HG02623 (cell line): Measurements from ENCODE around the gene LGR4.

ENCODE experiments used
- ATAC-seq: cut with Tn5 transposase; IDR thresholded peaks from one replicate; pipeline ENCODE4 v1.9.1; 2021; ENCODE audit warnings: moderate library complexity; ENCODE audit not compliant: unreplicated experiment

The LGR4 gene

GRCh38 chr11:27433742-27434141 lies 38.8 kb downstream of the LGR4 start:
- ATAC-seq = no peak

GRCh38 chr11:27431808-27432207 lies 40.8 kb downstream of the LGR4 start:
- no peak for ATAC-seq

- no peak for ATAC-seq
Measured at GRCh38 chr11:27429761-27430393, 42.7 kb downstream of the LGR4 start.

- no peak for ATAC-seq
Measured at GRCh38 chr11:27427183-27427980, 45.2 kb downstream of the LGR4 start.

- no peak for ATAC-seq
Measured at GRCh38 chr11:27425814-27426213, 46.8 kb downstream of the LGR4 start.

- no peak for ATAC-seq
Measured at GRCh38 chr11:27423125-27423524, 49.5 kb downstream of the LGR4 start.

- no peak for ATAC-seq
Measured at GRCh38 chr11:27421819-27422494, 50.6 kb downstream of the LGR4 start.

GRCh38 chr11:27420722-27421572 lies 51.6 kb downstream of the LGR4 start:
- ATAC-seq = no peak

GRCh38 chr11:27420217-27420616 lies 52.4 kb downstream of the LGR4 start:
- no peak for ATAC-seq

GRCh38 chr11:27418356-27418755 lies 54.2 kb downstream of the LGR4 start:
- ATAC-seq = no peak

- no peak for ATAC-seq
Measured at GRCh38 chr11:27416568-27417176, 55.9 kb downstream of the LGR4 start.

- ATAC-seq = no peak
Measured at GRCh38 chr11:27414644-27415043, 57.9 kb downstream of the LGR4 start.

- ATAC-seq = no peak
Measured at GRCh38 chr11:27413218-27413617, 59.4 kb downstream of the LGR4 start.

- no peak for ATAC-seq
Measured at GRCh38 chr11:27412192-27412691, 60.3 kb downstream of the LGR4 start.

- no peak for ATAC-seq
Measured at GRCh38 chr11:27411328-27411727, 61.3 kb downstream of the LGR4 start.

- ATAC-seq = no peak
Measured at GRCh38 chr11:27410272-27410671, 62.3 kb downstream of the LGR4 start.

GRCh38 chr11:27409742-27410141 lies 62.8 kb downstream of the LGR4 start:
- ATAC-seq = no peak

GRCh38 chr11:27409049-27409448 lies 63.5 kb downstream of the LGR4 start:
- ATAC-seq = no peak

- no peak for ATAC-seq
Measured at GRCh38 chr11:27408246-27408800, 64.3 kb downstream of the LGR4 start.
